ENCODE results near the gene SLC17A7.

GRCh38 chr19:49395581-49396407 lies 45.5 kb downstream of the SLC17A7 start:
- TF ChIP-seq, protein P1, sequence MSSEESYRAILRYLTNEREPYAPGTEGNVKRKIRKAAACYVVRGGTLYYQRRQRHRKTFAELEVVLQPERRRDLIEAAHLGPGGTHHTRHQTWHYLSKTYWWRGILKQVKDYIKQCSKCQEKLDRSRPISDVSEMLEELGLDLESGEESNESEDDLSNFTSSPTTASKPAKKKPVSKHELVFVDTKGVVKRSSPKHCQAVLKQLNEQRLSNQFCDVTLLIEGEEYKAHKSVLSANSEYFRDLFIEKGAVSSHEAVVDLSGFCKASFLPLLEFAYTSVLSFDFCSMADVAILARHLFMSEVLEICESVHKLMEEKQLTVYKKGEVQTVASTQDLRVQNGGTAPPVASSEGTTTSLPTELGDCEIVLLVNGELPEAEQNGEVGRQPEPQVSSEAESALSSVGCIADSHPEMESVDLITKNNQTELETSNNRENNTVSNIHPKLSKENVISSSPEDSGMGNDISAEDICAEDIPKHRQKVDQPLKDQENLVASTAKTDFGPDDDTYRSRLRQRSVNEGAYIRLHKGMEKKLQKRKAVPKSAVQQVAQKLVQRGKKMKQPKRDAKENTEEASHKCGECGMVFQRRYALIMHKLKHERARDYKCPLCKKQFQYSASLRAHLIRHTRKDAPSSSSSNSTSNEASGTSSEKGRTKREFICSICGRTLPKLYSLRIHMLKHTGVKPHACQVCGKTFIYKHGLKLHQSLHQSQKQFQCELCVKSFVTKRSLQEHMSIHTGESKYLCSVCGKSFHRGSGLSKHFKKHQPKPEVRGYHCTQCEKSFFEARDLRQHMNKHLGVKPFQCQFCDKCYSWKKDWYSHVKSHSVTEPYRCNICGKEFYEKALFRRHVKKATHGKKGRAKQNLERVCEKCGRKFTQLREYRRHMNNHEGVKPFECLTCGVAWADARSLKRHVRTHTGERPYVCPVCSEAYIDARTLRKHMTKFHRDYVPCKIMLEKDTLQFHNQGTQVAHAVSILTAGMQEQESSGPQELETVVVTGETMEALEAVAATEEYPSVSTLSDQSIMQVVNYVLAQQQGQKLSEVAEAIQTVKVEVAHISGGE (tag by site-specific recombination; conservative IDR thresholded peaks at IDR 0.05; ENCODE audit: low read depth) = no peak
- TF ChIP-seq ZNF544 (tag by site-specific recombination; IDR thresholded peaks at IDR 0.05) = no peak

All from HEK293 (cell line).